ENCODE results near the gene LGR4.

LGR4 gene

DNA sequence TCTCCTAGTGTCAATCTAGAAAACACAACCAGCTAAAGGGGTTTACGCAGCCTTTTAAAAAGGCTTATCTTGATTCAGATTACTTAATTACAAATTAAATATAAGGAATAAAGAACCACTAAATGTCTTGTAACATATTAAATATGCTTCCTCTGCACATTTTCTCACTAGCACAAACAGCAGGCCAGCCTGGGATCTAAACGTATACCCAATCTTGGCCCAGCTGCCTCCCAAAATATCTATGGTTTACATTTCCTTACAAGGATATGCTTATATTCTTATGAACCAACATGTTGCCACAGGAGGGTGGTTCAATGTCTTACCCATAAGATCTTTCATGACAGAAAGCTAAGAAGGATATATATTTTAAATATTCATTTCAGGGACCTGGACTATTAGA lies 7.7 kb downstream of the LGR4 start:
- H3K27me3 ChIP-seq = no peaks in the 10 kb centered on the region
- no peak overlapping the region for H3K4me3 ChIP-seq
- peaks cover 0 to 59% (median 29%) of the 10 kb centered on the region in 4 donors for H3K4me1 ChIP-seq
- intact Hi-C loops (cut with DNase I; ENCODE audit: low total_unique reads) = loop anchor here (10.0 kb wide), 1 partner anchor 80 kb away; no protein-coding TSS in a partner anchor
- no peaks in the 10 kb centered on the region for H3K36me3 ChIP-seq
- DNase-seq = no peak
- H3K27ac ChIP-seq = peak overlapping the region in 1 of 2 donors; percentile 45
- TF ChIP-seq, protein P1, sequence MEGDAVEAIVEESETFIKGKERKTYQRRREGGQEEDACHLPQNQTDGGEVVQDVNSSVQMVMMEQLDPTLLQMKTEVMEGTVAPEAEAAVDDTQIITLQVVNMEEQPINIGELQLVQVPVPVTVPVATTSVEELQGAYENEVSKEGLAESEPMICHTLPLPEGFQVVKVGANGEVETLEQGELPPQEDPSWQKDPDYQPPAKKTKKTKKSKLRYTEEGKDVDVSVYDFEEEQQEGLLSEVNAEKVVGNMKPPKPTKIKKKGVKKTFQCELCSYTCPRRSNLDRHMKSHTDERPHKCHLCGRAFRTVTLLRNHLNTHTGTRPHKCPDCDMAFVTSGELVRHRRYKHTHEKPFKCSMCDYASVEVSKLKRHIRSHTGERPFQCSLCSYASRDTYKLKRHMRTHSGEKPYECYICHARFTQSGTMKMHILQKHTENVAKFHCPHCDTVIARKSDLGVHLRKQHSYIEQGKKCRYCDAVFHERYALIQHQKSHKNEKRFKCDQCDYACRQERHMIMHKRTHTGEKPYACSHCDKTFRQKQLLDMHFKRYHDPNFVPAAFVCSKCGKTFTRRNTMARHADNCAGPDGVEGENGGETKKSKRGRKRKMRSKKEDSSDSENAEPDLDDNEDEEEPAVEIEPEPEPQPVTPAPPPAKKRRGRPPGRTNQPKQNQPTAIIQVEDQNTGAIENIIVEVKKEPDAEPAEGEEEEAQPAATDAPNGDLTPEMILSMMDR (IDR thresholded peaks at IDR 0.05) = no peak
- H3K9me3 ChIP-seq = no peaks in the 10 kb centered on the region

DNA sequence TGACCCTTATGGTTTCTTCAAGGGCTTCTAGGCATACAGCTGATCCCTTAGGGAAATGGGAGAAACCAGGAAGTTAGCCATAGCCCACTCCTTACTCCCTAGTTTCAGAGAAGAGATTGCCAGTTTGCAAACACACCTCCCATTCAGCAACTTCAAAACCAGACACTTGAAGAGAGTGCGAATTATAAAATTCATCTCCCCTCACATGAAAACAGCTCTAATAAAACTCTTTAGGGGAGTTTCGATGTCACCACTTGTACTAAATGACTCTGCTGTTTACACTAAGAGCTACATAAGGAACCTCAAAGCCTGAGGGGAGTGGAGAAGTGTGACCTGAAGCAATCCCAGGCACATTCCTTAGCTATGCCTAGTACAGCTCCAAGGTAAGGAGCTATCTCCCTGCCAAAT lies 8.3 kb downstream of the LGR4 start:
- no peaks in the 10 kb centered on the region for H3K27me3 ChIP-seq
- H3K9me3 ChIP-seq = no peaks in the 10 kb centered on the region
- peak overlapping the region; percentile 45 to 57 for H3K27ac ChIP-seq
- no peak for DNase-seq
- H3K4me3 ChIP-seq = no peak overlapping the region
- intact Hi-C loops (cut with DNase I; ENCODE audit: low total_unique reads) = loop anchor here (10.0 kb wide), 1 partner anchor 79 kb away; no protein-coding TSS in a partner anchor
- no peaks in the 10 kb centered on the region for H3K36me3 ChIP-seq
- peaks cover 0 to 53% (median 24%) of the 10 kb centered on the region in 4 donors for H3K4me1 ChIP-seq
- TF ChIP-seq, protein P1 (IDR thresholded peaks at IDR 0.05) = no peak

DNA sequence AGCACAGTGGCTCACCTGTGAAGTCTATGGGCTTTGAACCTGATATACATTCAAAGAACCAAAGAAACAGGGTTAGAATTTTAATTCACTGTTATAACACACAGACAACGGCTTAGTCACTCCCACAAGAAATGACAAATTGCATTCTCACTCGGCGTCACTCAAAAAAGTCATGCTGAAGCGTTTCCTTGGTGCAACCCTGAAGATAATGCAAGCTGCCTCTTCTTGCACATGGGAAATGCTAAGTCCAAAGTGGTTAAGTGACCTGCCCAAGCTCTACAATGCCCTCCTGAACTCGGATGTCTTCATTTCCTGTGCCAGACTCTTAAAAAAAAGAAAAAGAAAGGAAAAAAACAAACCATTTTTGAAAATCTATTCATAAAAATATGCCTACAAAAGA lies 10.0 kb downstream of the LGR4 start:
- H3K27ac ChIP-seq = no peak overlapping the region
- no peak overlapping the region for H3K4me3 ChIP-seq
- H3K27me3 ChIP-seq = no peaks in the 10 kb centered on the region
- no peak for DNase-seq
- H3K4me1 ChIP-seq = peaks cover 0 to 40% (median 17%) of the 10 kb centered on the region in 4 donors
- H3K9me3 ChIP-seq = no peaks in the 10 kb centered on the region
- TF ChIP-seq, protein P1 (IDR thresholded peaks at IDR 0.05) = no peak
- intact Hi-C loops (cut with DNase I; ENCODE audit: low total_unique reads) = loop anchor here (10.0 kb wide), 1 partner anchor 78 kb away; no protein-coding TSS in a partner anchor
- no peaks in the 10 kb centered on the region for H3K36me3 ChIP-seq

DNA sequence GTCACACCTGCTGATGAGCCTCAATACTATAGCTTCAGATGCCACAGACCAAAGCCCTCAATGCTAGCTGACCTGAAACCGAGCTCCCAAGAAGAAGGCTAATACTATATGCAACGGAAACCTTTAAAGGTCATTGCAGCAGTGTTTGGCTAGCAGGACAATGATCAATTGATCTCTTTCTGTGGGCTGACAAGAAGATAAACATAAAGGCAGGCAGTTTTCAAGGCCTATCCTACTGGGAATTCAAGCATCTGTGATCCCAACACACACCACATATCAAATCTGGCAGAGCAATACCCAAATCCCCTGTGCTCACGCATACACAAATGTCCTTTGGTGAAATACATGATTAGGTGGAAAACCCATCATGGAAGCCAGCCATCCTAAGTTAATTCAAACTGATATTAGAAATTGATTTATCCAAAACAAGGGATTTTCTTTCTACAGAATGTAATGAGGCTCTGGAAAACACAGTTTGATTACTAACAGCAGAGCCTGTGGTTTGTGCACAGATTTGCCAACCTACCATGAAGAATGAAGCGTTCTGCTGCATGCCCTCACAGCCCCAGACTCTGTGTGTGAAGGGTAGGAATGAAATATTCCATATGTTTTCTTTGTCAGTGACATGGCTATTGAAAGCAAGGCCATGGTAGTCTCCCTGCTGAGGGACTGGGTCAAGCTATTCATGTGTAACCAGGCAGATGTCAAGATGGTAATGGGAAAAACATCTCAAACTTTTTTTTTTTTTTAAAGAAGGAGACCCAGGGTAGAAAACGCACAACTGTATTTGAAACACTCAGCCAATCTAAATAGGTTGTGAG lies 12.2 kb downstream of the LGR4 start:
- TF ChIP-seq, protein P1 (IDR thresholded peaks at IDR 0.05) = no peak
- H3K27me3 ChIP-seq = no peaks in the 10 kb centered on the region
- H3K4me1 ChIP-seq = peaks cover 0 to 51% (median 16%) of the 10 kb centered on the region in 4 donors
- DNase-seq = no peak
- H3K27ac ChIP-seq = no peak overlapping the region
- no peak overlapping the region for H3K4me3 ChIP-seq
- intact Hi-C loops (cut with DNase I; ENCODE audit: low total_unique reads) = loop anchor here (10.0 kb wide), 1 partner anchor 76 kb away; no protein-coding TSS in a partner anchor
- no peaks in the 10 kb centered on the region for H3K36me3 ChIP-seq
- H3K9me3 ChIP-seq = no peaks in the 10 kb centered on the region

DNA sequence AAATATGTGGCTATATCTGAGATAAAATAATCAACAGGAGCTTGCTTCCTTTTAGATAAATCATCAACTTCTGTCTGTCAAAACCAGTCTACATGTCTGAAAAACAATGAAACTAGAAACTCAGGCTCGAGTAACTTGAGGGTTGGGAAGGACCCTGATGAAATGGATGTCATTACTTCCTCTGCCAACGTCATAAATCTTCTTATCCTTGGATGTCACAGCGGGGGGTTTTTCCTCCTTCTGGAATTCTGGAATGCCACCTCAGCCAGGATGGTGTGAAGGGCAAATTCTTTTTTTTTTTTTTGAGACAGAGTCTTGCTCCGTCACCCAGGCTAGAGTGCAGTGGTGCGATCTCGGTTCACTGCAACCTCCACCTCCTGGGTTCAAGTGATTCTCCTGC lies 13.4 kb downstream of the LGR4 start:
- Histone ChIP-seq H3K36me3 (no peaks in the 10 kb centered on the region), H3K27ac (no peak overlapping the region), H3K9me3 (no peaks in the 10 kb centered on the region), H3K4me1 (peaks cover 0 to 44% (median 8%) of the 10 kb centered on the region in 4 donors), H3K27me3 (no peaks in the 10 kb centered on the region), H3K4me3 (no peak overlapping the region)
- TF ChIP-seq, protein P1 (IDR thresholded peaks at IDR 0.05) = no peak
- no peak for DNase-seq
- intact Hi-C loops (cut with DNase I; ENCODE audit: low total_unique reads) = no loop called here
